ENCODE data around the gene KXD1. TPM values are rescaled to one million over a fixed set of nuclear protein-coding genes. Genes with fewer than 3 reads are reported as not detected.
A peak's percentile ranks its signal among the peaks of the same experiment; 100 is the strongest.

The KXD1 gene
- total and polyA plus RNA-seq, 4 donors, result 51.3 to 117 (median 74.8) TPM

DNA sequence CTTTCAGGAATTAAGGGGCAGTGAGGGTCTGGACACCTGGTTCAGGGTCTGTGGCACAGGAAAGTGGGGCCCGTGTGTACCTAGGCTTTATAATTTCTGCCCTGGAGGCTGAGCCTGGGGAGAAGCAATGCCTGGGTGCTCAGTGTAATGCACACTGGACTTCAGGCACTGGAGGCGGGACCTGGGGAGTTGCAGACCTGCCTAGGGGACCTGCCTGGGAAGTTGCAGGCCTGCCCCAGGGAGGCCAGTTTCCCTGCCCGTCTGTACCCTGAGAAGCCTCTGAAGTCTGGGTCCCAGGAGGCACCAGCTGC is 52.5 kb downstream of the KXD1 start:
- WGBS, 2 donors, result 30 to 33% methylated on average over 3 of the region's 3 CpGs
- DNase-seq (peak in 2 of 3 donors; percentile 42 to 50), ATAC-seq (ENCODE audit: insufficient read depth, low FRiP score) (no peak)
- H3K9ac ChIP-seq (ENCODE audit: insufficient read depth in 1 of 2, low read length in 2 of 2), result no peak overlapping the region
- TF ChIP-seq, protein P1, sequence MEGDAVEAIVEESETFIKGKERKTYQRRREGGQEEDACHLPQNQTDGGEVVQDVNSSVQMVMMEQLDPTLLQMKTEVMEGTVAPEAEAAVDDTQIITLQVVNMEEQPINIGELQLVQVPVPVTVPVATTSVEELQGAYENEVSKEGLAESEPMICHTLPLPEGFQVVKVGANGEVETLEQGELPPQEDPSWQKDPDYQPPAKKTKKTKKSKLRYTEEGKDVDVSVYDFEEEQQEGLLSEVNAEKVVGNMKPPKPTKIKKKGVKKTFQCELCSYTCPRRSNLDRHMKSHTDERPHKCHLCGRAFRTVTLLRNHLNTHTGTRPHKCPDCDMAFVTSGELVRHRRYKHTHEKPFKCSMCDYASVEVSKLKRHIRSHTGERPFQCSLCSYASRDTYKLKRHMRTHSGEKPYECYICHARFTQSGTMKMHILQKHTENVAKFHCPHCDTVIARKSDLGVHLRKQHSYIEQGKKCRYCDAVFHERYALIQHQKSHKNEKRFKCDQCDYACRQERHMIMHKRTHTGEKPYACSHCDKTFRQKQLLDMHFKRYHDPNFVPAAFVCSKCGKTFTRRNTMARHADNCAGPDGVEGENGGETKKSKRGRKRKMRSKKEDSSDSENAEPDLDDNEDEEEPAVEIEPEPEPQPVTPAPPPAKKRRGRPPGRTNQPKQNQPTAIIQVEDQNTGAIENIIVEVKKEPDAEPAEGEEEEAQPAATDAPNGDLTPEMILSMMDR (IDR thresholded peaks at IDR 0.05; ENCODE audit: control extremely low read depth, extremely low read depth), result no peak
- no peak overlapping the region for H3K4me3 ChIP-seq
- no peak overlapping the region for H3K27ac ChIP-seq (ENCODE audit: low read depth in 1 of 2, low read length in 1 of 2)
- peaks cover 0 to 3% (median 0%) of the 10 kb centered on the region in 4 donors for H3K9me3 ChIP-seq (ENCODE audit: control insufficient read depth in 4 of 4, insufficient read depth in 3 of 4, low read length in 3 of 4)
- peaks cover 0 to 19% (median 15%) of the 10 kb centered on the region in 5 donors for H3K4me1 ChIP-seq (ENCODE audit: control insufficient read depth in 5 of 5, insufficient read depth in 5 of 5, low read length in 5 of 5)
- no peaks in the 10 kb centered on the region for H3K36me3 ChIP-seq (ENCODE audit: control insufficient read depth in 4 of 4, insufficient read depth in 4 of 4, low read length in 4 of 4)
- H3K27me3 ChIP-seq (ENCODE audit: control insufficient read depth in 3 of 3, insufficient read depth in 3 of 3, low read length in 2 of 3), result peaks cover 0 to 64% (median 51%) of the 10 kb centered on the region in 3 donors

DNA sequence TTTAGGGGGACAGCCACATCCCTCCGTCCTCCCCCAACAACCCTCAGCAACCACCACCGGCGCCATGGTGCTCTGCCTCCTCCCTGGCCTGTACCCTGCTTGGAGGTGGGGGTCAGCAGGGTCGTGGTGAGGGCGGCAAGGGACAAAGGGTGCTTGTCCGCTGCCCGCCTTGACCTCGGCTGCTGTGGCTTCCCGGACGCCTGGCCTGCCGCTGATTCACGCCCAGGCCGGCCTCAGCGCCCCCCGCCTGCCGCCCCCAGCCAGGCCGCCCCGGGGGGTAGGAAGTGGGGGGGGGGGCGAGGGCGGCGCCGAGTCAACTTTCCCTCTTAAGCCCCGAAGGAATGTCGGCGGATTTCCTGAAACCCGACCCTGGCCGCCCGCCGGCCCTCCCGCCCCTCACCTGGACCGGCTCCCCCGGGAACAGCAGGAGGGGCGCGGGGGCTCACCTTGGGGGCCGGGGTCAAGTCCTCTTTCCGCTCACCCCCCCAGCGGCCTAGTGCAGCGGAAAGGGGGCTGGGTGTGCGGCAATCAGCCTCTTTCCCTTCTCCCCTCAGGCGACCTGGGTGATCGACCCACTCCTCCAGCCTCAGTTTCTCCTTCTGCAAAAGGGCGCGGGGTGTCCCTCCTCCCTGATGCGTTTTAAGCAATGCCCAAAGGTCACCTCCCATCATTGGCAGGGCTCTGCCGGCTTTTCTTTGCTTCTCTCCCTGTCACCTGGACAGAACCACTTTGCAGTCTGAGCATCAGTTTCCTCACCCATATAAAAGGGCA is 53.1 kb downstream of the KXD1 start:
- H3K27me3 ChIP-seq (ENCODE audit: control insufficient read depth in 3 of 3, insufficient read depth in 3 of 3, low read length in 2 of 3), result peaks cover 0 to 61% (median 48%) of the 10 kb centered on the region in 3 donors

DNA sequence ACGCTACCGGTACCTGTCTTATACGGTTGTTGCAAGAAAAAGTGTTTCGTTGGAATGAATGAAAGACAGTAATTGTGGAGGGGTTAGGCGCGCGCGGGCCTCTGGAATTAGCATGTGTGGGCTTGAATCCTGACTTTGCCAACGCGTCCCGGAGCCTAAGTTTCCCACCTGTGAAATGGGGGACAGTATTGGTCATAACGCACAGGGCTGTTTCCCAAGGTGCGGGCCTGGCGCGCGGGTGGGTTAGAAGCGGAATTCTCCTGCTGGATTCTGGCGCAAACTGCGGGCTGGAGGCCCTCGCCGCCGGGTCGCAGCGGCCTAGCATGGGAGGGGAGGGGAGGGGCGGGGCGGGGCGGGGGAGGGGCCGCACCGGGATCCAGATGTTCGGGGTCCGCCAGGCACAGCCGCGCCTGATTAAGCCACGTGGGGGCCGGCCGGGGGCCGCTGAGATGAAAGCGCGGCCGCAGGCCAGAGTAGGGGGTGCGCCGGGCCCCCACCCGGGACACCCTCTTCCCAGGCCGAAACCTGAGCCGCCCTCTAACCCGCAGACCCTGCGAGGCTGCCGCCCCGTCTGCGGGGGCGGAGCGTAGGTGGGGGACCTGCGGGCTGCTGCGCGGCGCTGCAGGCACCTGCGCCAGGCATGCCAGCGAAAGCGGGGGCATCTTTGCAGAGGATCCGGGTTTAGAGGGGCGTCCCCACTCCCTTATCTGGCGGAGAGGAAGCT is 53.8 kb downstream of the KXD1 start:
- WGBS, 2 donors, result 2% methylated on average over 48 to 62 of the region's 62 CpGs
- Histone ChIP-seq H3K9ac (ENCODE audit: insufficient read depth in 1 of 2, low read length in 2 of 2) (no peak overlapping the region), H3K4me3 (no peak overlapping the region), H3K27me3 (ENCODE audit: control insufficient read depth in 3 of 3, insufficient read depth in 3 of 3, low read length in 2 of 3) (peaks cover 0 to 61% (median 51%) of the 10 kb centered on the region in 3 donors), H3K9me3 (ENCODE audit: control insufficient read depth in 4 of 4, insufficient read depth in 3 of 4, low read length in 3 of 4) (no peaks in the 10 kb centered on the region), H3K36me3 (ENCODE audit: control insufficient read depth in 4 of 4, insufficient read depth in 4 of 4, low read length in 4 of 4) (no peaks in the 10 kb centered on the region), H3K27ac (ENCODE audit: low read depth in 1 of 2, low read length in 1 of 2) (no peak overlapping the region), H3K4me1 (ENCODE audit: control insufficient read depth in 5 of 5, insufficient read depth in 5 of 5, low read length in 5 of 5) (peaks cover 0 to 16% (median 14%) of the 10 kb centered on the region in 5 donors)
- DNase-seq (peak in 2 of 3 donors; percentile 29 to 39), ATAC-seq (ENCODE audit: insufficient read depth, low FRiP score) (no peak)
- TF ChIP-seq, protein P1 (IDR thresholded peaks at IDR 0.05; ENCODE audit: control extremely low read depth, extremely low read depth), result no peak

More for the DNA sequence above, 53.1 kb downstream of the KXD1 start:
- Histone ChIP-seq H3K9ac (ENCODE audit: insufficient read depth in 1 of 2, low read length in 2 of 2) (no peak overlapping the region), H3K36me3 (ENCODE audit: control insufficient read depth in 4 of 4, insufficient read depth in 4 of 4, low read length in 4 of 4) (no peaks in the 10 kb centered on the region), H3K4me3 (no peak overlapping the region), H3K4me1 (ENCODE audit: control insufficient read depth in 5 of 5, insufficient read depth in 5 of 5, low read length in 5 of 5) (peaks cover 0 to 16% (median 14%) of the 10 kb centered on the region in 5 donors), H3K27ac (ENCODE audit: low read depth in 1 of 2, low read length in 1 of 2) (no peak overlapping the region), H3K9me3 (ENCODE audit: control insufficient read depth in 4 of 4, insufficient read depth in 3 of 4, low read length in 3 of 4) (no peaks in the 10 kb centered on the region)
- TF ChIP-seq, protein P1 (IDR thresholded peaks at IDR 0.05; ENCODE audit: control extremely low read depth, extremely low read depth), result no peak
- ATAC-seq (ENCODE audit: insufficient read depth, low FRiP score) (no peak), DNase-seq (peak in 2 of 3 donors; percentile 56 to 59)
- 2 to 4% methylated on average over 28 to 45 of the region's 45 CpGs for WGBS, 2 donors
